HG03066 (cell line): Measurements from ENCODE around the gene SYN1.

Experiments used
- ATAC-seq: cut with Tn5 transposase; IDR thresholded peaks from one replicate; pipeline ENCODE4 v1.9.1; 2021; ENCODE audit warnings: low read depth; ENCODE audit not compliant: unreplicated experiment

SYN1 gene

DNA sequence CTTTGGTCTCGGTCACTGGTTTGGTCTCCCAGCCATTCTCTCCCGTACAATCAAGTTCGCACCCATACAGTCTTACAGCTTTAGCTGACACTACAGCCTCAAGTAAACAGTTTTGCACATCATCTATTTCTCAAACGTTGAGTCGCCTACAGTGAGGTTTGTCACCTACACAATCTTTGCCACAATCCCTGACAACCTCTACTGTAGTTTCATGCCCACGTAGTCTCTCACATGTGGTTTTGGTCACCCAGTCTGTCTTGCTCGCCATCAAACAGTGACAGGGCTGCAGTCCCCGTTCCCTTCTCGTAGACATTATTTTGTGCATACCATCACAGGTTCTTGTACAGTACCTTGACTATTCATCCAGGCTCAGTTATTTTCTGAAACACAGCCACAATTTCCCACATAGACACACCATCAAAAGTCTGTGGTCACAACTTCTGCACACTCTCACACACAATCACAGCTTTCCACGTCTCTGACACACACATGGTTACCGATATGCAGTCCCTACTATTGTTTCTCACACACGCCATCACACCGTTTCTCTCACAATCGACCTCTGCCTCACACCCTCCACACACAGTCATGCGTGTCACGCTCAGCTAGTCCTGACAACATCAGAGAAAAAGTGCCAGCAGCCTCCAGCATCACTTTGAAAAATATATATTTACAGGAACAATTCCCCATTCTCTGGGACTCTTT is 15.4 kb upstream of the SYN1 start:
- ATAC-seq: no peak

DNA sequence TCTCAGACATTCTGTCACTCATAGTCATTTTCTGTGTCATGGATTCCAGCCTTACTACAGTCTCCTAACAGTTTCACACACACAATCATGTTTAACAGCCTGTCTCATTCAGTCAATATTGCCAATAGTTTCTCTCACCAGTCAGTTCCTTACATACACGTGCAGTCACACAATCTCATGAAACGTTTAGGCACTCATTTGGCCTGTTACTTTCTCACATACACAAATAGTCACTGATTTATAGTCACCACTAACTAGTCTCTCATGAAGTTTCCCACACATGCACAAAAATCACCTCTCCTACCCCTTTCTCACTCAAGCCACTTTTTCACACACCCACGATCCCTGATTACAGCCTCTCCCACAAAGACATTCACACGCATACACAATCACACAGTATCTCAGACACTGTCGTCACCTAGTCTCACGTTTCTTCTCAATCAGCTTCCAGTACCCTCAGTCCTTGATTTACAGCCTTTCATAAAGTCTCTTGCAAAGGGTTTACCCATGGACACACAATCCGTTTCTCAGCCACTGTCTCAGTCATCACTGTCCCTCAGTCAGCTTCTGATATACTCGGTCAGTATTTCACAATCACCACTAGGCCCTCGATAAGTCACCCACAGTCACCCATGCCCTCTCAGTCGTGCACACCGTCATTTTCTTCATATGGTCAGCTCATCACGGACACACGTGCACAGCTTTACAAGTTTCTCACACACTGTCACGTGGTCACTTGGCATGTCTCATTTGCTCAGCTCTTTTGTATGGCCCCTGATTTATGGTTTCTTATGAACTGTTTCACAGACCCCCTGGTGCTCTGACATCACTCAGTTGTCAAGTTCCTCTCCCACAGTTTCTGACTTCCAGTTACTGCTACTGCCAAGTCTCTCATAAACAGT is 14.3 kb upstream of the SYN1 start:
- no peak for ATAC-seq

DNA sequence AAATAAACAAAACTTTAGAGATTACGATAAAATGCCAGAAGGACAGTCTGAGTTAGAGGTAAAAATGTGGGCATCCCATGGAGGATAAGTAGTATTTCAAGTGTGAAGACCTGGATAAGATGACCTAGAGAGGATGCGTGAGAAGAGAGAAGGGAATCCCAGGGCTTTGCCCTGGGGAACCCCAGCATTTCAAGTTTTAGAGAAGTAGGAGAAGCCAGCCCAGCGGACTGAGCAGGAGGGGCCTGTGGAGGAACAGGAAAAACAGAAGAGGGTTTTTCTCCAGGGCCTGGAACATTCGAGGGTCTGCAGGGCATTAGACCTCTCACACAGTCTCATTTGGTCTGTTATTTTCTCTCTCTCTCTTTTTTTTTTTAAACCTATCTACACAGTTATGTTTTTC is 13.0 kb upstream of the SYN1 start:
- ATAC-seq: no peak

DNA sequence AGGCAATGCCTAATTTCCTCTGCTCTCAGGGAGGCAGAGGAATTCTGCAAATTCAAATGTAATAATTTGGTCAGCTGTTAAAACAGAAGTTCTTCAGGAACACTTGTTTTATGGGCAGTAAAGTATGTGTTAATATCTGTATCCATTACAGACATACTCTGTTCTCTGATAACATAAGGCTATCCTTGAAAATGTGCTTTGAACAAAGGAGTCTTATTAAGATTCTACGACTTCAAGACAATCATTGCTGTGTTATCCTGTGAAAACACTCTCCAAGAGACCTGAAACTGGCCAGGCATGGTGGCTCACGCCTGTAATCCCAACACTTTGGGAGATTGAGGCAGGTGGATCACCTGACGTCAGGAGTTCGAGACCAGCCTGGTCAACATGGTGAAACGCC is 12.0 kb upstream of the SYN1 start:
- ATAC-seq: no peak

DNA sequence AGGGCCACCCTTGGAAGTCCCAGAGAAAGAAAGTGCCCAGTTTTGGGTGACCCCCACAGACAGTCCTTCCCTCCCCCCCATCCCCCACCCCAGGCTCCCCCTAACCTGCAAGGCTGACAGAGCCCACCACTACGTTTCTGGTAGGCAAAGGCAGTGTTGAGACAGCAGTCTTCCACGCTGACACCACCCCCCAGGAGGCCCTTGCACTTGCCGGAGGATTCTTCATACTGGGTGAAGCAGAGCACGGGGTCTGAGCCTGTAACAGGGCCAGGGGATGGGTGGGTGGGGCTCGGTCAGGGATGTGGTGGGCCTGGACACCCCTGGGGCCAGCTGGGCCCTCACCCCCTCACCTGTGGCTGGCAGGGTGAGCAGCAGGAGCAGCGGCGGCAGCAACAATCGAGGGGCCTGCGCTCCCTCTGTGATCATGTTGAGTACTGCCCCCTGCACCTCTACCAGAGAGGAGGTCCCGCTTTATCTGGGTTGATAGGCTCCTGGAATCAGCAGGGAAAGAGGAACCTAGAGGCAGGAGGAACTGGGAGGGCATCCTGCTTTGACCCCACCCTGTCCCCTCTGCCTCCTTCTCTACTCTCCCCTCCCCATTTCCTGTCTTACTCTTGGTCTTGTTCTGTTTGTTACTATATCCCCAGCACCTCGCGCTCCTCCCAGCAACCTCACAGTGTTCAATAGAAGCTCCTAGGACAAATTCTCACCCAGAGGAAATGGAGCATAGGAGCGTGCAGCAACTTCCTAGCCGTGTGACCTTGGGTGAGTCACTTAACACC is 10.0 kb upstream of the SYN1 start, which contains the start of gene CFP:
Gene CFP, minus strand, starts transcription at position 512 of the 782 bp plus-strand sequence. Its CDS starts 86 bp downstream, at position 426.
- ATAC-seq: no peak

DNA sequence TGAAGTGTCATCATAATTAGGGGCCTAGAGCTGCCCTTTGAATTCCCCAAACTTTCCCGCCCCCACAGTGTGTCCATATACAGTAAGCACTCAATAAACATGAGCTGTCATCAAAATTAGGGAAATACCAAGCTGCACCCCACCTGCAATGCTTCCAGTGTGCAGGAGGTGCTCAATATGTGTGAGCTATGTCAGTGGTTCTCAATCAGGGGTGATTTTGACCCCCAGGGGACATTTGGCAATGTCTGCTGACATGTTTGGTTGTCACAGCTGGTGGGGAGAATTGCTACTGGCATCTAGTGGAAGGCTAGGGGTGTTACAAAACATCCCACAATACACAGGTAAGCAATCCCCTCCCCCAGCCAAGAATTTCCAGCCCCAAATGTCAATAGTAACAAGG is 9.3 kb upstream of the SYN1 start:
- ATAC-seq: no peak

DNA sequence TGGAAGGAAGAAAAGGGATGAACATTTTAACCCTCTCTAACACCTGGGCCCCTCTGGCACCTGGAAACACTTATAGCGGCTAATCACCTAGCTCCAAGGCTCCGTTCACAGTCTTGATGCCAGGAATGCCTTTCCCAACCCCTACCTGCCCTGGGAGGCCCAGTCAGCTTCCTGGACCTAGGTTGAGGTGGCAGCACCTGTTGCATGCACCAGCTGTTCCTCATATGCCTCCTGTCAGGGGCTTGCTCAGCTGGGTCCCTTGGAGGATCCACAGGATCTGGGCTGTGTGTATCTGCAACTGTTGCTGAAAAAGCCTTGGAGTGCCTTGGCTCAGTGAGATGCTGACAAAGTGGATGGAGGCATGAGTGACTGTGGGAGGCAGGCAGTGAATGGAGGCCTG is 5.7 kb upstream of the SYN1 start:
- no peak for ATAC-seq

DNA sequence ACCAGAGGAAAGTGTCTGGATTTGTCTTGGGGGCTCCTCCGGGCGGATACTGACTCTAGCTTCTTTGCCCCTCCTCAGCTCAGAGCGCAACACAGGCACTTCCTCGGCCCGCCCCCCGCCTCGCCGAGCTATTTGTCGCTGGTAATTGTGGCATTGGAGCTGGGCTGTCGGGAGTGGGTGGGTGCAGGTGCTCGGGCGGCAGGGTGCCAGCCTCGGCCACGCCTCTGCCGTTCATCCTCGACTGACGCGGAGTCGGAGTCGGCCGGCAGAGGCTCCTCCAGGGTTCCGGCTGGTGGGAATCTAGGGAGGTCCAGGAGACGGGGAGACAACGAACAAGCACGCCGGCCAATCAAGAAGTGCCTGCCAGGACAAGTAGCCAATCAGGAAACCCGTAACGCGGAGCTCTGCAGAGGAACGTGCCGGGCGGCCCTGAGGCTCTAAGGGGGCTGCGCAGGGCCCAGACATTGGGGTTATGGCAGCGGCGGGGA is 3.9 kb upstream of the SYN1 start:
- no peak for ATAC-seq

DNA sequence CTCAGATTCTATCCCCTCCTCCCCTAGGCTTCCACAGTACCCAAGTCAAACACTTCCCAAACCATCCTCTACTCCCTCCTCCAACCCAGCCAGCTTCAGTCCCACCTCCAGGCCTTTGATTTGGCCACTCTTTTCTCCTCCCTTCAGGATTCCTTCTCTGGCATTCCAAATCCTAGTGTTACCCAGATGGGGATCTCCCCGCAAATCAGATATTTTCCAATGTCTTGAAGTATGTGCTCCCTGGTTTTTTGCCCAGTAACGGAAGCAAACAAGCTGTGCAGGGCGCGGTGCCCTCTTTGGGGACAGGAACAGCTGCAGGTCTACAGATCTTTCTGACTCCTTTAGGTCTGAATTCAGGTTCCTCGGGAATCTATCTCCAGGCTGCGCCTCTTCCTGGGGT is 2.2 kb upstream of the SYN1 start:
- no peak for ATAC-seq

DNA sequence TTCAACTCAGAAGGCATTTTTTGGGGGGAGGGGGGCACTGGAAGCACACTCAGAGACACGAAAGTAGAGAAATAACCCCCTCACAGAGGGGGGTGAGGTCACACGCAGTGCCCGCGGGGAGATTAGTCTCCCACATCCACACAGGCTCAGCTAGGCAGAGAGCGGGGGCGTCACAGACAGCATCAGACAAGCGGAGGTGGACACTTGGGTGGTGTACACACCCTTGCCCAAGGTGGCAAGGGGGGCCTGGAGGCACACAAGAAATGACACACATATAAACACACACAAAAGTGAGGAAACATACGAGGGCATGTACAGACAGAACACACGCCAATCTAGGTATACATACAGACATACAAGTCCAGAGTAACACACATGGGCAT is 637 bp upstream of the SYN1 start:
- ATAC-seq: no peak

DNA sequence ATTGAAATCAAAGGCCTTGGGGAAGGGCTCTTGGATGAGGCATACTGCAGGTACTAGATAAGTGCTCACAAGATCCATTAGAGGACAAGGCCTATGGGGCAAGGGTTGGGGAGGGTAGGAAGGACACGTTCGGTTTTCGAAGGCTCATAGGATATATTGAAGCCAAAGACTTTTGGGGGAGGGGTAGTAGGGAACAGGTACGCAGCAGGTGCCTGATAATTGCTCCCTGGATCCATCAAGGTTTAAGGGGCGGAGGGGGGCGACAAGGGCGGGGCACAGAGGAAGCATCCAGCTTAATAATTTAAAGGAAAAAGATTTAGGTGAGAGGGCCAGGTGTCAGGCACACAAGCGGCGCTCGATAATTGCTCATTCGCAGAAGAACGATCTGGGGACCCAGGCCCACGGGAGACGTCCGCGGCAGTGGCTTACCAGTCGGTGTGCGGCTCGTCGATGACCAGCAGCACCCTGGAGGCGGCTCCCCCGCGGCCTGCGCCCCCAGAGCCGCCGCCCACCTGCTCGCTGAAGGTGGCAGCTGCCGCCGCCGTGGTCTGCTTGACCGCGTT is 653 bp downstream of the SYN1 start:
- ATAC-seq: no peak

DNA sequence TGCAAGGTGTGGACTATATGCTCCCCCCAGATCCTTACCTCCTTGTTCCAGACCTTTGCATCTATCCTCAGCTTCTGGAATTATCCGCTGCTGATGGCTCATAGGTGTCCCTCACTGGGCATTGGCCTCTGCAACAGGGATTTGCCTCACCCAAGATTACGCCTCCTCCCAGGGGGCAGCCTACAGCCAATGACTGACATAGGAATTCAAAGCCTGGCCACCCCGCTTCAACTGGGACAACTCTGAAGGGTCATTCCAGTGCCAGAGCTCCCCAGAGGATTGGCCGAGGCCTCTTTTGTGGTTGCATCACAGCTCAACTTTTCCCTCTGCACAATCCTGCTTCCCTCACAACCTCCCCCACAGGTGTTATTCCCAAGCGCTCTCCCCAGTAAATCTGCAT is 5.0 kb downstream of the SYN1 start:
- no peak for ATAC-seq

DNA sequence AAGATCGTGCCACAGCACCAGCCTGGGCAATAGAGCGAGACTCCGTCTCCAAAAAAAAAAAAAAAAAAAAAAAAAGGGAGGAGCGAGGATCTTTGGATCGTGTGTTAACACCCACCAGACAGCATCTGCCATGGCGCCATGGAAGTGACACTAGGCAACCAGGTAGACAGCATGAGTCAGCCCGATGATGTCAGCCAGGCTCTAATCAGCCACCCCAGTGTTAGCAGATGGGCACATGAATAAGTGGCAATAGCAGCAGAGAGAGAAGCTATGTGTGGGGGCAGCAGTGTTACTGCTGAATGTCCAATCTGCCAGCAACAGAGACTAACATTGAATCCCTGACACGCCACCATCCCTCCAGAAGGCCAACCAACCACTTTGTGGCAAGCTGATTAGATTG is 6.6 kb downstream of the SYN1 start:
- no peak for ATAC-seq

DNA sequence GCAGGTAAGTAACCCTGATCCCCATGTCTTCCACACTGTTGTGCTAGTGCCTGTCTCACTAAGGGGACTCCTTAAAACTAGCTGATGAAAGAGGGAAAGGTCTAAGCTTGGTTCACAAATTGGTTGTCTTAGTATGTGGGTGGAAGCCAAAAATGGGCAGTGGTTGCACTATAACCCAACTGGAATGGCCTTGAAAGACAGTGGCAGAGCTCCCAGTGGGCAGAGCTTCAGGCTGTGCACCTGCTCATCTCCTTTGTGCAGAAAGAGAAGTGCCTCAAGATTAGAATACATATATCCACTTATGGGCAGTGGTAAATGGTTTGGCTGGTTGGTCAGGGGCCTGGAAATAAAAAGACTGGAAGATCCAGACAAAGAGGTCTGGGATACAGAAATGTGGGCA is 7.2 kb downstream of the SYN1 start:
- ATAC-seq: no peak

DNA sequence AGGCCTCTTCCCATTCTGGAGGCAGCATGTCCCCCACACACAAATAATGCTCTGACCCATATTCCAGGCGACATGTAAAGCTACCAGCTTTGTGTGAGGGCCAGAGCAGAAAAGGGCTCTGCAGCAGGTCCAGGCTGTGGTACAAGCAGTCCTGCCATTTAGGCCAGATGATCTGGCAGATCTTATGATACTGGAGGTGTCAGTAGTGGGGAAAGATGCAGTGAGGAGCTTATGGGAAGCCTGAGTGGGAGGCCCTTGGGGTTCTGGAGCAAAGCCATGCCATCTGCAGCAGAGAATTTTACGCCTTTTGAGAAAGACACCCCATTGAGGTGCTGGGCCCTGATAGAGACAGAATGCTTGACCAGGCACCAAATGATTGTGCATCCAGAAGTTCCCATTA is 7.7 kb downstream of the SYN1 start:
- ATAC-seq: no peak

DNA sequence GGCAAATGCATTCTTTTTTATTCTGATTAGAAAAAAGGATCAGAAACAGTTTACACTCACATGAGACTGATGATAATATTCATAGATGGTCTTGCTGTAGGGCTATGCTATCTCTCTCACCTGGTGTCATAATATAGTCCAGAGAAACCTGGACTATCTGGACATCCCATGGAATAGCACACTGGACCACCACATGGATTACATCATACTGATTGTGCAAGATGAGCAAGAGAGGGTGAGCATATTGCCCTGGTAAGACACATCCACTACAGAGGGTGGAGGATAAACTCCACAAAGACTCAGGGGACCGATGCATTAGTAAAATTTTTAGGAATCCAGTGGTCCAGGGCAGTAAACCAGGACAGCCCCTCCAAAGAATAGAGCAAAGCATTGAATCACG is 8.2 kb downstream of the SYN1 start:
- no peak for ATAC-seq

DNA sequence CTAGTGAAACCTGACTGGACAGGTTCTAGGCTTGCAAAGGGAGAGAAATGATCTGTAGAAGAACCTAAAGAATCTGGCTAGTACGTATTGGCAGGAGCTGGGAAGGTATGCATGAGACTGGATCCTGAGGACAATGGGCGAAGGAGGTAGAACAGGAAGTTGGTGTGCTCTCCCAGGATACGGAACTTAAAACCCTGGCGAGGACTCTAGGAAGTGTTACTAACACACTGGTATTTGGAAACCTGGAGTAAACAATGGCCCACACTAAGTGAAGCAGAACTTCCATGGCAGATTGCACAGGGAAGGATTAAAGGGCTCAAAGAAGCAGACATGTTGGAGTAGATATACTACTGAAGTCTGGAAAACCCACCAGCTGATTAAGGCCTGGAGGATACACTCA is 9.1 kb downstream of the SYN1 start:
- no peak for ATAC-seq

DNA sequence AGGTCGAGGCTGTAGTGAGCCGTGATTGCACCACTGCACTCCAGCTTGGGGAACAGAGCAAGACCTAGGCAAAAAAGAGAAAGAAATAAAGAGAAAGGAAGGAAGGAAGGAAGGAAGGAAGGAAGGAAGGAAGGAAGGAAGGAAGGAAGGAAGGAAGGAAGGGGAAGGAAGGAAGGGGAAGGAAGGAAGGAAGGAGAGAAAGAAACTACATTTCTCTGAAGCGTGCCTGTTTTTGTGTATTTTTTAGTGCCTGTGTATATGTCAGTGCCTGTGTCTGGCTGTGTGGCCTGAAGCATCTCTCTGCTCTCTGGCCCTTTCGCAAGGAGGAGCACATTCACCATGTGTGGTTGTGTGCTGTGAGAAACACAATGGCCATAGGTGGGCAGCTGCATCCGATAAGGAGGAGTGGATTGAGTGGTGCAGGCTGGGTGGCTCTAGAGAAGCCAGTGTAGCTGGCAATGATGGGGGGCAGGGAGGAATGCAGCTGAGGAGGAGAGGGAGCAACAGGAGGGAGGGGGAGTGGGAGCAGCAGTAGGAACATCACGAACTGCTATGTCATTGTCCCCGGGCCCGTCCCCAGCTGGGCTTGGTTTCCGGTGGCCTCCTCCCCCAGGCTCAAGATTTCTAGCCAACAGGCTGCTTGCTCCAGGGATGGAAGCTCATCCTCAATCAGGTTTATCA is 11.4 kb downstream of the SYN1 start:
- ATAC-seq: no peak

DNA sequence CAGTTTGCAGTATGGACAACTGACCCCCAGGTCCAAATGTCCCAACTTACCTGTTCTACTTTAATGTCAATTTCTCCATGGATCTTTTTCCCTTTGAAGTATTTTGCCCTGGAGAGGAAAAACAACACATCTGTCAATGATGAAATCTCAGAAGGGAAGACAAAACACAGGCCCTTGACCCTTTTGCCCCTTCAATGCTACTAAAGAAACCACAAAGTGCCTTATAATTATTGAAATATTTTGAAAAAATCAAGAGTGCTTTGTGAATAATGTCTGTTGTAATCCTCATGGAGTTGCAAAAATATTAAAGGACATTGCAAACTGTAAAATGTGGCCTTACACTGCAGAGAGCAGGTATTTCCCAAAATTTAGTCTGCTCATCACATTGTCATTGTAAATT is 12.6 kb downstream of the SYN1 start:
- ATAC-seq: no peak

DNA sequence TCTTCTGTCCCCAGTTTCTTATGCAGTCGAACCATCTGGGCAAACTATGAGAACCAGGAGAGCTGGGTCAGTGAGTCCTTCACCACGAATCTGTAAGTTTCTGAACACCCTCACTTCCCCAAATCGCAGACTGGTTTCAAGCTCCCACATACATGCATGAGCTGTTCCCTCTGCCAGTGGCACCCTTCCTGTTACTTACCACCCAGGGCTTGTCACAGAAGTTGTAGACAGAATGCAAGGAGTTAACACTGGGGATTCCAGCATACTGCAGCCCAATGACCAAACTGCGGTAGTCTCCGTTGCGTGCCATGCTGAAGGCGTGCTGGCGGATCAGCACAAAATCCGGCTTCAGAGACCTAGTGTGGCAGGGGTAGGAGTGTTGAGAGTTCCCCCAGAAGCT is 14.6 kb downstream of the SYN1 start:
- ATAC-seq: no peak
